CD4-positive, alpha-beta T cell treated with Interleukin-12 subunit alpha and Interleukin-12 subunit beta, for 1 hour (primary cell): ENCODE results near the gene C11orf91.
"Not testable (repeated sequence)": the region's sequence is repeated elsewhere in the genome, so short reads cannot be mapped to it uniquely, and the experiment has no call there.

Experiments used
- DNase-seq: peaks from one replicate; pipeline ENCODE4 v3.0.0-alpha.2; 2020

Gene C11orf91

GRCh38 chr11:33695051-33695566 lies 5.5 kb downstream of the C11orf91 start:
- no peak for DNase-seq

GRCh38 chr11:33694346-33695050 lies 6.1 kb downstream of the C11orf91 start:
- DNase-seq = no peak

GRCh38 chr11:33692541-33692940 lies 8.1 kb downstream of the C11orf91 start:
- no peak for DNase-seq

- no peak for DNase-seq
Measured at GRCh38 chr11:33692013-33692504, 8.6 kb downstream of the C11orf91 start.

- no peak for DNase-seq
Measured at GRCh38 chr11:33691066-33691864, 9.4 kb downstream of the C11orf91 start.

GRCh38 chr11:33690290-33691065 lies 10.1 kb downstream of the C11orf91 start:
- DNase-seq = no peak

GRCh38 chr11:33689501-33689900 lies 11.1 kb downstream of the C11orf91 start:
- no peak for DNase-seq

GRCh38 chr11:33689085-33689484 lies 11.5 kb downstream of the C11orf91 start:
- DNase-seq = no peak

- DNase-seq = no peak
Measured at GRCh38 chr11:33687733-33688479, 12.7 kb downstream of the C11orf91 start.

GRCh38 chr11:33685082-33685481 lies 15.5 kb downstream of the C11orf91 start:
- DNase-seq = no peak

- DNase-seq = no peak
Measured at GRCh38 chr11:33684003-33684706, 16.5 kb downstream of the C11orf91 start.

- no peak for DNase-seq
Measured at GRCh38 chr11:33682446-33682845, 18.2 kb downstream of the C11orf91 start.

- DNase-seq = no peak
Measured at GRCh38 chr11:33682019-33682418, 18.6 kb downstream of the C11orf91 start.

GRCh38 chr11:33678616-33679015 lies 22.0 kb downstream of the C11orf91 start:
- DNase-seq = not testable (repeated sequence)

GRCh38 chr11:33674035-33674814 lies 26.4 kb downstream of the C11orf91 start:
- no peak for DNase-seq

GRCh38 chr11:33672273-33672672 lies 28.4 kb downstream of the C11orf91 start:
- DNase-seq = no peak

GRCh38 chr11:33670250-33671011 lies 30.2 kb downstream of the C11orf91 start:
- DNase-seq = no peak

- DNase-seq = no peak
Measured at GRCh38 chr11:33669598-33670249, 30.9 kb downstream of the C11orf91 start.

- DNase-seq = no peak
Measured at GRCh38 chr11:33668951-33669596, 31.6 kb downstream of the C11orf91 start.
